Choroid plexus epithelial cell (primary cell): ENCODE data around the gene C1orf74.

Source experiments
- DNase-seq: peaks from one replicate; pipeline ENCODE4 v3.0.0-alpha.2; 2010; ENCODE audit warnings: low read depth
- H3K4me3 ChIP-seq: 2 replicates; pipeline ENCODE4 v1.5.1; 2011; ENCODE audit warnings: low read depth, mild to moderate bottlenecking, control low read depth, low read length, moderate library complexity
- TF ChIP-seq, protein P1 (sequence below): conservative IDR thresholded peaks from 2 replicates; pipeline ENCODE4 v1.5.1; 2011; ENCODE audit warnings: low read depth, mild to moderate bottlenecking, control low read depth, inconsistent platforms, low read length, moderate library complexity

Gene C1orf74

DNA sequence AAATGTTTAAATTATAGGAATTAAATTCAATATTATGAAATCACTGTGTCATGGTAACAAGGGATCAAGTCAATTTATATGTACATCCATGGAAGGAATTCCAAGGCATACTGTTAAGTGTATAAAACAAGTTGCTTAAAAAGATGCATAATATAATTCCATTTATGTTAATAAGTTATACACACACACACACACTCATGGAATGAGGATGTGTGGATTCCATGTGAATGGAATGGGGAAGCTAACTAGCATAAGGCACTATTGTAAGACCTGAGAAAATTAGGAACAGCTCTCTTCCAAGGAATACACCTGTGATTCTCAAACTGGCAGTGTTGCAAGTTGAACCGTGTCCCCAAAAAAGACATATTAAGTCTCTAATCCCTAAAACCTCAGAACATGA is 46.1 kb downstream of the C1orf74 start:
- DNase-seq = no peak
- TF ChIP-seq, protein P1, sequence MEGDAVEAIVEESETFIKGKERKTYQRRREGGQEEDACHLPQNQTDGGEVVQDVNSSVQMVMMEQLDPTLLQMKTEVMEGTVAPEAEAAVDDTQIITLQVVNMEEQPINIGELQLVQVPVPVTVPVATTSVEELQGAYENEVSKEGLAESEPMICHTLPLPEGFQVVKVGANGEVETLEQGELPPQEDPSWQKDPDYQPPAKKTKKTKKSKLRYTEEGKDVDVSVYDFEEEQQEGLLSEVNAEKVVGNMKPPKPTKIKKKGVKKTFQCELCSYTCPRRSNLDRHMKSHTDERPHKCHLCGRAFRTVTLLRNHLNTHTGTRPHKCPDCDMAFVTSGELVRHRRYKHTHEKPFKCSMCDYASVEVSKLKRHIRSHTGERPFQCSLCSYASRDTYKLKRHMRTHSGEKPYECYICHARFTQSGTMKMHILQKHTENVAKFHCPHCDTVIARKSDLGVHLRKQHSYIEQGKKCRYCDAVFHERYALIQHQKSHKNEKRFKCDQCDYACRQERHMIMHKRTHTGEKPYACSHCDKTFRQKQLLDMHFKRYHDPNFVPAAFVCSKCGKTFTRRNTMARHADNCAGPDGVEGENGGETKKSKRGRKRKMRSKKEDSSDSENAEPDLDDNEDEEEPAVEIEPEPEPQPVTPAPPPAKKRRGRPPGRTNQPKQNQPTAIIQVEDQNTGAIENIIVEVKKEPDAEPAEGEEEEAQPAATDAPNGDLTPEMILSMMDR = no peak
- no peak overlapping the region for H3K4me3 ChIP-seq

DNA sequence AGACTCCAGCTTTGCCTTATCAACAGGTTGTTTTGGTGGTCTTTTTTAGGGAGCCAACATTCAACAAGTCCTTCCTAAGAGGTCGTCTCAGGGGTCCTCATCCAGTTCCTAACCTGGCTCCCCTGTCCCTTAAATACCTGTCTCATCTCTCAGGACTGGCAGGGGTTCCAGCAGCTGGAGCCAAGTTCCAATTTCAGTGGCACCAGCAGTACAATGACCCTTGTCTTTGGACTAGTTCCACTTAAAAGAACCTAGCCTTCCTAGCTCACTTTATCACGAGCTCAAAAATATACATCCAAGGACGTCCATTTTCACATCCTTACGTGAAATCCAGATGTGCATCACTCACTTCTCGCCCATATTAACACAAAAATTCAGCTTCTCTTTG is 47.2 kb downstream of the C1orf74 start:
- TF ChIP-seq, protein P1 = no peak
- no peak overlapping the region for H3K4me3 ChIP-seq
- DNase-seq = no peak

DNA sequence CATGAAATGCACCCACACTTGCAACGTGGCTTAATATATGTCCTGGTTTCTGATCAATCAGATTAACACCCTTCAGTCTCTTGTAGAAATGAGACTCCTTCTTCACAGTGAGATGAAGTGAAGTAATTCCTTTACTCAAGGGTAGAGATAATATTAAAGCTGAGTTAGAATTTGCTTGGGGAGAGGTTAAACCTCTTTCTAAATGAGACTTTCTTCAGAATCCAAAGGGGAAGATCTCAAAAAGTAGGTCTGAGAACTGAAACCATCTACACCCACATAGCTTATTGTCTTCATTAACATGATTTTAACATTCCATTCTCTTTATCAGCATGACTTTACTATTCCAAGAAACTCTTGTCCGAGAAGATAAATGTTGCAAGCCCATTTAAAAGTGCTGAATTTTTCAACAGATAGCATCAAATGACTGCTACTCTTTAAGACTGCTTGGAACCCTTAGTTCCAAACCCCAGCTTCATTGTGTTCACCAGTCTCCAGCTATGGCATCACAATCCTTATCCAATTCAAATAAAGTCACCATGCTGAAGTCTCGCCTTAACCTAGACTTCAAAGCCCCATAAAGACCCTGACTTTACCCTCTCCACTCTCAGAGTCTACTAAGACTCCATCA is 47.8 kb downstream of the C1orf74 start:
- TF ChIP-seq, protein P1 = no peak
- DNase-seq = no peak
- H3K4me3 ChIP-seq = no peak overlapping the region

DNA sequence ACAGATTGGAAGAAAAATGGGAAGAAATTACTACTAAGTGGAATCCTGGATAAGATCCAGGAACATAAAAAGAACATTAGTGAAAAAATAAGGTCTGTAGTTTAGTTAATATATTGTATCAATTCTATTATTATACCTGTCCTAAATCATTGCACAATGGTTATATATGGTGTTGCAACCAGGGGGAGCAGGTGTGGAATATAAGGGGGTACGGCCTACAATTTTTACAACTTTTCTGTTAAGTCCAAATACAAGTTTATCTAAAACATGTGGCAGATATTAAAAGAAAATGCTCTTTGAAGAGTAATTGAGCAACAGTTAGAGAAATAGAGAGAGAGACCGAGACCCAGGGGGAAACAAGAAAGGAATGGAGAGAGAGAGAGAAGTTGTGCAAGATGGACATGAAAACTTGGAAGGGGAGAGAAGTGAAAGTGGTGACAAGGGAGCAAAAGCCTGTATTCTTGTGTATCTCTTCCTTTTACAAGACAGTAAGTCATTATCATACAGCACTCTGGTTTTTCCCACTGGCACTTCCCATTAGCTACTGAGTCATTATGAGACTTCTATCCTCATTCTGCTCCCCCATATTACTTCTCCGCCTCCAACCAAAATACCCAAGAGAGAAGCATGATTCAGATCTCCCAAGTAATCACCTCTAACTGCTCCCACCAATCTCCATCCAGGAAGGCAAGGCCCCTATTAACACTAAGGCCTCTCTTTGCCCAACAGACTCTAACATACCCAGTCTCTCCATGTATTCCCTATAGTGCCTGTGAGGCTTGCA is 50.8 kb downstream of the C1orf74 start:
- H3K4me3 ChIP-seq = no peak overlapping the region
- TF ChIP-seq, protein P1 = no peak
- DNase-seq = peak; percentile 31

DNA sequence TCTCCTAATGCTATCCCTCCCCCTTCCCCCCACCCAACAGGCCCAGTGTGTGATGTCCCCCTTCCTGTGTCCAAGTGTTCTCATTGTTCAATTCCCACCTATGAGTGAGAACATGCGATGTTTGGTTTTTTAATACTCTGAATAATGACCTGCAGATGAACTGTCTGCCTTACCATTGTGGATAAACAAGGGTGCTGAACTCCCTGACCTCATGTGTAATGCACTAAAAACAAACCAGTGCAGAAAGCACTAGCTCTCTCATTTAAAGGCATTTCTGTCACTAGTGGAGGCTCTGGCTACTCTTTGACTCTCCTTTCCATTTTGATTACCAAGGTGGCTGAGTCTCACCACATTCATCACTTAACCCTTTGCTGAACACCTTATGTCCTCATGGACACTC is 51.6 kb downstream of the C1orf74 start:
- no peak overlapping the region for H3K4me3 ChIP-seq
- peak; percentile 35 for DNase-seq

DNA sequence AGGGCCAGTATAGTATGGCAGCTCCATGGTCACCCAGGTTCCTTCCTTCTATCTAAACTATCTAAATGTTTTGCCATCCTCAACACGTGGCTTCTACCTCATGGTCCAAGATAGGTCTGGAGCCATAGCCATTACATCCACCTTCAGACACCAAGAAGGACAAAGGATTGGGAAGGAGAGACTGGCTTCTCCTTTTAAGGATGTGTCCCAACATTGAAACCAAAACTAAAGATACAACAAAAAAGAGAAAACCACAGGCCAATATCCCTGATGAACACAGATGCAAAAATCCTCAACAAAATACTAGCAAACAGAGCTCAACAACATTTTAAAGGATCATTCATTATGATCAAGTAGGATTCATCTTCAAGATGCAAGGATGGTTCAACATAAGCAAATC is 54.9 kb downstream of the C1orf74 start:
- TF ChIP-seq, protein P1 = no peak
- DNase-seq = no peak
- H3K4me3 ChIP-seq = no peak overlapping the region

More for the DNA sequence above, 51.6 kb downstream of the C1orf74 start:
- TF ChIP-seq, protein P1 = no peak
